ENCODE measurements around the gene TIAM1.
A peak's percentile ranks its signal among the peaks of the same experiment; 100 is the strongest.

The TIAM1 gene

DNA sequence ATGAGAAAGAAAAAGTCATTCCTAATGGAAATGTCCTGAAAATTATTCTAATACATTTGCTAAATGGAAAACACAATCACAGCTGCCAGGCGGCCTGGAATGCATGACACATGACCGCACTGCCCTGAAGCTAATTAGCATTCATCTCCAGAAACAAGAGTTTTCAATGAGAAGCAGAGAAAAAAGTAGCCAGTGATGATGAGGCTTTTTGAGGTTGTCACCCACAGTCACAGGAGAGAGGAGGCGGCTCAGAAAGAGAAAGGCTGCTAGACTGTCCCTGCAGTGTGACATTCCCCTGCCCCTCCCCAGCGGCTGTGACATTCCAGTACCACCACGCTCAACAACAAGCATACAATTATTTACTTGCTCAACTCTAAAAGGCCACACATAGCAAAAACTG, 182.9 kb downstream of the TIAM1 start:
- no peak for DNase-seq

DNA sequence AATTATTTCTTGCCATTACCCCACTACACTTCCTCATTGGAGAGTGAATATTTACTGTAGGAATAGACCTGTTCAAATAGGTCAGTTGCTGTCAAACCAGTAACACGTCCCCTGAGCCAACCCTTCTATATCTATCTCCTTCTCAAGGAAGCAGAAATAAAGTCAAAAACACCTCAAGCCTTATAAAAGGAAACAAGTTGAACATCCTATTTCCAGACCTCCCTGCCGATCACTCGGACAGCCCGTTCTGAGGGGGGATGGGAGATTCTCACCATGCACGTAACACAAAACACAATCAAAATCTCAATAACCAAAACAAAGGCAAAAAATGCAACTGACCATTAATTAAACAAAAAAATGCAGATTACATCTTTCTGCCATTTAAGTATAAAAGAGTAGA, 184.3 kb downstream of the TIAM1 start:
- DNase-seq: no peak

DNA sequence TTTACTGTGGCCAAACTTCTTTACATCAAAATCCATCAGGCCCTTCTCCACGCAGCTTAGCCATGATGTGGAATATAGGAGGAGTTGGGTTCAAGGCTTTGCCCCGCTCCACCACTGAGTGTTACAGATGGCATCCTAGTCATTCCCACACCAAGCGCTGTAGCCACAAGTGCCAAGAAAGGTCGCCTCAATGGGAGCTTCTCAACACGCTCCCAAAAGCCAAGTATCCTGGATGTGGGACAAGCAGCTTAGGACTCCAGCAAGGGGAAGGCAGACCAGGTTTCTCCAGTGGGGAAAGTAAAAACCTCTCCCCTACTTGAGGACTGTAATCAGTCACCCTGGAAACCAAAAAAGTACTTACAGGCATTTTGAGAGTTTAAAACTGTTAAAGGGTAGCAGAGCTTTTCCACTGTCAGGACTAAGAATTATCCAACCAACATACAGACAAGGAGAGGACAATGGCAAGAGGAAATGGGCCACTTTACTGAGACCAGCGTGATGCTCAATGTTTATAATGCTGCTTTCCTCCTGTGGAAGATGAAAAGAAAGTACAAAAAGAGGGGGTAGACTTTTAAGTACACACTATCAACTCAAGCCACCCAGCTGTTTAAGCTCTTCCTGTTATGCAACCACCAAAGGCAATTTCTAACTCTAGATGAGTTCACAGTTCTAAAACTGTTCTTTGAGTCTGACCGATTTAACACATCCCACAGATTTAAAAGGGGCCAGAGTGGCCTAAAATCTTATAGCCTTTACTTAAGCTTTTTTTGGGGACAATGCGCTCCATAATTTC, 185.1 kb downstream of the TIAM1 start:
- DNase-seq: no peak

DNA sequence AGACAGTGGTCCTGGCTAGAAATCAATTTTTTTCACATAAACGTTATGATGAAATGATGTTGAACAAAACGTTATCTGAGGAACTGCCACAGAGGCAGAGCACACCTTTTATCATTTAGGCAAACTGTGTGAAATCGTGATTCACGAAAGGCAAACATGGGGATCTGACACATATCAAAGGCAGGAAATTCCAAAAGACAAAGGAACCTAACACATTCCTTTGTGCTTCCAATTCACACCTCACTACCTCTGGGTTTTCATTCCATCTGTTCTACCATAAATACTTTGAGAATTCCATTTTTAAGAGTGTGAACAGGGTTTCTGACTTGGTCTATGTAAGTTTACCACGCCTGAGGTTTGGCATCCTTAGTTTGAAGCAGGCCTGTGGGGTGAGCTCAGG, 186.3 kb downstream of the TIAM1 start:
- DNase-seq: no peak

DNA sequence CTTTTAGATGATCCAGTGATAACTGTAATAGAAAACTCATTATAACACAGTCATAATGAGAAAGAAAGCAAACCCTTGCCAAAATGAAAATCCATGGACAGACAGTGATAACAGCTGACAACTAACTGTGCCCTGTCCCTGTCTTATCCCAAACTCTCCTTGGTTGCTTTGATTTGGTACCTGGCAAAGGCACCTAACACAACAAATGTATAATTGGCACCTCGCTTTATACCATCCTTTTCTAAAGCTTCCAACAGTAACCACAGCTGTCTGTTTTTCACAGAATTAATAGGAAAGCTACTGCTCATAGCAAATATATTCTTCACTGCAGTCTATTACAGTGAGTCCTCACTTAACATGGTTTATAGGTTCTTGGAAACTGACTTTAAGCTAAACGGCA, 187.4 kb downstream of the TIAM1 start:
- no peak for DNase-seq

DNA sequence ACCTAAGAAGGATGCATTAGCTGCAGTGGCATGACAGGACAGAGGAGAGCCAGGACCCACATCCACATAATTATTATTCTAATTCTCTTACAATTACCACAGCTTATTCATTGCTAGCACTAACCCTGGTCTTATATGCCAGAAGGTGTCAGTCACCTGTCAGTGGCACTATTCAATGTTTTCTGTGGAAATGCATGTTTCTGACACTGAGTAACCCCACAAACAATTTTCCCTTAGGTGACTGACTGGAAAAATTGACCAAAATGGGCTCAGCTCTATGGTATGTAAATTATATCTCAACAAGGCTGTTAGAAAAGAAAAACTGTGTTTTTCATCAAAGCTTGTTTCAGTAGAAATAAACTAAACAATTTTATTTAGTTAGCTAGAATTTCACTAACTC, 187.9 kb downstream of the TIAM1 start:
- no peak for DNase-seq

DNA sequence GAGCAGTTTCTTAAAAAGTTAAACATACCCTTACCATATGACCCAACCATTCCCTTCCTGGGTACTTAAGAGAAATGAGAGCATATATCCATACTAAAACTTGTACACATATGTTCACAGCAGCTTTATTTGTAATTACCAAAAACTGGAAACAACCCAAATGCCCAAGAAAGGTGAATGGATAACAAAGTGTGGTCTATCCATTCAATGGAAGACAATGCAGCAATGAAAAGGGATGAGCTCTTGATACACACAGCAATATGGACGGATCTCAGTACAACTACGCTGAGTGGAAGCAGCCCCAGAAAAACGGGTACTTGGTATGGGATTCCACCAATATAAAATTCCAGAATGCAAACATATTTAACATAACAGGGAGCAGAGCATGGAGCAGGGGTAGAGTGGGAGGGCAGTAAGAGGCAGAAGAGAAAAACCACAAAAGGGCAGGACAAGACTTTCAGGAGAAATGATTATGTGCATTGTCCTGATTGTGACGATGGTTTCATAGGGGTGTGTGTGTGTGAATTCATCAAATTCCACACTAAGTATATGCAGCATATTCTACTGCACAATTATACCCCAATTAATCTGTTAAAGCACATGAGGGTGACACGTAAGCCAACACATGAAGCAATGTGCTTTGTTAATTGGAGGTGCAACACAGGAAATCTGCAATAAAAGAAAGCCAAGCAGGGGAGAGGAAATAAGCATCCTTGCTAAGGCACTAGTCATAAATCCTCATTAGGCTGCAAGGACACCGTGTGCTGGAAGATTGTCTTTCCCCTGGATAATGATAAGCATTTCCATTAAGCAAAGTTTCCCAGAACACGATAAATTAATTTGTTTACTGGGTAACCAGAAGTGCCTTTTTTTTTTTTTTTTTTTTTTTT, 192.7 kb downstream of the TIAM1 start:
- DNase-seq: no peak

DNA sequence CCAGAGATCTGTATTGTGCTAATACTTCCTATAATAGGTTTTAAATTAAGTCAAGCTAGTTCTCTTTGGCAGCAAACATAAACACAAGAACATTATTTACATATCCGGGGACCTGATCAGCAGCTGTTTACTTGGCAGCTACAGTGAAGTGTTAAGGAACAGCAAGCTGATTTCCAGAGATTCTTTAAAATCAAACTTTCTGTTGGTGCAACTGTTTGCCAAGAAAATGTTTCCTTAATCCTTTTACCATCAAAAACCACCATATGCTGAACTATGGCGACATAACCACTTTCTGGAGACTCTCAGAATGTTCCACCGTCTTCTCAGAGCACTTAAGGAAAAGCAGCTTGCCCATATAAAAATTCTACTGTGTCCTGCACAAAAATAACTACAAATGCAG, 198.8 kb downstream of the TIAM1 start:
- DNase-seq: no peak

DNA sequence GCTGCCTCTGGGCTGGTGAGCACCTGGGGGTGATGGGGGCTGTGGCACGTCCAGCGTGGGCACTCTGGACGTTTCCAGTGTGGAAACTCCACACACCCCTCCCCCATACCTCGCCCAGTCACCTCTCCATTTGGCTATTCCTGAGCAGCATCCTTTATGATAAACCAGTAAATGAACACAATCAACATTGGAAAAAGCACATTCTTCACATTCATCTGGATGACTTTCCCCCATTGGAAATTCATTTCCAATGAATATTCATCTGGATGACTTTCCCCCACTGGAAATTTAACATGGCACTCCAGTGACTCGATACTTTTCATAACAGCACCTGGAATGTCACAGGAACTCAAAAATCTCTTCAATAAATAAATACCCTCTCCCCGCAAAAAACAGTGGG, 201.0 kb downstream of the TIAM1 start:
- DNase-seq: no peak

DNA sequence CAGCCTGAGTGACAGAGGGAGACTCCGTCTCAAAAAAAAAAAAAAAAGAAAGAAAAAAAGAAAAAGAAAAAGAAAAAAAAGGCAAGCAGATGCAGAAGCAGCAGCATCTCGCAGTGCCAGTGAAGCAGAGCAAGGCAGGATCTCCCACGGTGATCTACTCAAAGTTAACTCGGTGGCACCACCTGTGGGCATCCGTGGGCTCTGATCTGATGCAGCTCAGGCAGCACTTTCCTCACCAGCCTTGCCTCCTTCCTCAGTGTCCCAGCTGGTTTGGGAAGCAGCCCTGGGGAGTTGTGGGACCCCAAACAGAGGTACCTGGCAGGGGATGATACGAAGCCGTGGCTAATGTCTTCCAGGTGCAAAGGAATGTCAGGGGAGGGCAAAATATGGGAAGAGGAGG, 201.5 kb downstream of the TIAM1 start:
- no peak for DNase-seq

DNA sequence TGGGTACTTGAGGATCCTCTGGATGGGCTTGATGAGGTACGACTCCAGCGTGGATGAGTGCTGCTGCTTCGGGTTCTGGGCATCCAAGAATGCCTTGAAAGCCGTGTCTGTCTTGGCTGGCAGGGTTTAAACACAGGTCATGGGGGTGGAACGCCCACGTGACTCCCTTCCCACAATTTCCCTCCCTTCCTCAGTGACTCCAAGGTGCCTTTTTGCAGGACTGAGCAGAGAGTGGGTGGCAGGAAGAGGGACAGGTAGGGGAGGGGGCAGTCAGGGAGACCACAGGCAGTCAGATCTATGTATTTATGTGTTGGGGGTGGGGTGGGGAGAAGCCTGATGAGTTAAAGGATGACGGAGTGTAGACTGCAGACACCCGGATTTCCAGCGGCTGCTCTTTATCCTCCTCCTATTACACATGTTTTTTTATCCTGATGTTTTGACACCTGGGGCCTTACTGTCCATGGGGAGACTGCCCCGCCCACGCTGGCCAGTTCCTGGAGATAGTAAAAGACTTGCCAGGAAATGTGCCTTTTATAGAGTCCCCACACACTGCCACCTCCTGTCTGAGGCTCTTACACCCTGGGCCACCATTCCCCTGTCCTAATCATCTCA, 202.6 kb downstream of the TIAM1 start:
- no peak for DNase-seq

DNA sequence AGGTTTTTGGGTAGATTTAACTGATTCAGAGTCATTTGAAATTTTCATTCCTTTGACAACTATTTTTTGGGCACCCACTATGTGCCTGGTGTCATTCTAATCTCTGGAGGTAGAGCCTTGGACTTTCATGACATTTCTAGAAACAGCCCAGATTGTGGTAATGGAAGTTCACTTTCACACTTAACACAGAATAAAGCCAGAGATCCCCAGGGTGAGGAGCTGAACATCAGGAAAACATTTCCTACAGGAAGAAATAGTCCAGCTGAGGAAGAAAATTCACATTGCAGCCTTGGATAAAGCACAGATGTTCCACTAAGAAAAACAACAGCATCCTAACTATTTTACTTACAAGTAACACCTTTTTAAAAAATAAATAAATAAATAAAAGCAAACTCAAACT, 203.4 kb downstream of the TIAM1 start:
- no peak for DNase-seq

DNA sequence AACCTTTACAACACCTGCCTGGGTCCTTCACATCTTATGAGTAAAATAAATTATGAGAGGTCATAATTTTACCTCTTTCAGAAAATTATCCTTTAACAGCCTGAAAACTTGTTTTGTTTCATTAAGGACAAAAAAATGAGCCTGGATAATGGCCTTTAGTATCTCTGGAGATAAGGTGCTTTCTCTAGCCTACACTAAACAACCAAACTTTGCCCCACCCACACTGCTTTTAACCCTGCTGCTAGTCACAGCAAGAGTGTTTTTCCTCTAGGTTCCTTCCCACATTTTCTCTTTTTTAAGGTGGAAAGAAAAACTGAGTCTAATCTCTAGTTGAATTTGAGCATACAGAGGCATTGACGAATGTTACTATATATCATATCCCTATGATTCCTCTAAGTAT, 204.0 kb downstream of the TIAM1 start:
- DNase-seq: no peak

DNA sequence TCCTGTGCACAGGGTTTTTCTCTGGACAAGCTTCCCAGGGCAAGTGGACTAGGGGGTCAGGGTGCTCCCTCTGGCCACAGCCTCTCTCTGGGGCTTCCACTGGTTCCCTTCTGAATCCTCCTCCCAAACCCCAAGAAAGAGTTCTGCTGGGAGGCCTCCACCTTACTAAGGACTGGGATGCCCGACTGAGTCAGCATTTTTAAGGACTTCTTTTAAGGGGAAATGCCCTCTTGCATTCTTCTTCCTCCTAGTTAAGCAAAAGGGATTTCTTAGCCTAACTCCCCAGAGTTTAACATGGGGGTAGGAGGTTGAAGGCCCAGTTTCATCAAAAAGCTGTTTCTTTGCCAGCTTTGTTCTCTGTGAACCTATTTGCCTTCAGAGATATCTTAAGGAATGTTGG, 206.1 kb downstream of the TIAM1 start:
- no peak for DNase-seq

DNA sequence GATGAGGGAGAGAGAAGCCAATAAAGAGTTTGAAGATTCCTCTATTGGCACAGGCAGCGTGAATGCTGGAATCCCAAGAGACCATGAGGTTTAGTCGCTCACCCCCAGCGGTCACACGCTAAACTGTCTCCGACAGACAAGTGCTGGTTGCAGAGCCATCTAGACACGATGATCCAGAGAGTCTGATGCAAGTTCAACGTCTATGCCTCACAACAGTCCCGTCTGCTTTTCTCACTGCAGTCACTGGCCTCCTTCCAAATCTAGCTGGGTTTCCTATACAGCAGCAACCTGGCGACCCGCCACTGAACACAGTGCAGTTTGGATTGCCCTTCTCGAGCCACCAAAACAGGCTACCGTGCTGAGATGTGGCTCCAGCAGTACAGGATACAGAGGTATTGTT, 207.2 kb downstream of the TIAM1 start:
- DNase-seq: no peak

DNA sequence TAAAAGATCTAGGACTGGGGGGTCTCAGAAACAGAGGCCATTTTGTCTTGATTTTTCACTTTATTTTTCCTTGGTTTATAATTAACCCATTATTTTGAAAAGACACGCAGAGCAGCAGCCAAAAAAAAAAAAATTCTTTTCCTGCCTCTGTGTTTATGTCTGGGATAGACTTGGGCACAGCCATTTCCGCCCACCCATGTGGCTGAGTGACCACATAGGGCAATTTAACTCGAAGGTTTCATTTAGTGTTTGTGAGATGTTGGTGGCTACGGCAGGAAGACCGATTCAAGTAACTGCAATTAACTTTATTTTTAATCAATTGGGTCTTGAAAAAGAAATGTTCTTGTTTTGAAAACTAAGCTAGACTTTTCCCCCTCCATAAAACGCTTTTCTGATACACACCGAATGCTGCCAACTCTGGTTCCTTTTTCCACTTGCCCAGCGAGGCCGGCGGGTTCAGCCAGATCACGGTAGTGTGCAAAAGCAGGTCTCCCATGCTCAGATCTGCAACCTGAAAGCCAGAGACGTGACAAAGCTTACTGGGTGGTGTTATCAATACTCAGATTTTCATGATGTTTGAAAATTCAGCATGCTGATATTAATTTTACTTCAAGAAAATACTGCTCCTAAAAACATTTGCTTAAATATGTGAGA, 208.4 kb downstream of the TIAM1 start:
- no peak for DNase-seq

DNA sequence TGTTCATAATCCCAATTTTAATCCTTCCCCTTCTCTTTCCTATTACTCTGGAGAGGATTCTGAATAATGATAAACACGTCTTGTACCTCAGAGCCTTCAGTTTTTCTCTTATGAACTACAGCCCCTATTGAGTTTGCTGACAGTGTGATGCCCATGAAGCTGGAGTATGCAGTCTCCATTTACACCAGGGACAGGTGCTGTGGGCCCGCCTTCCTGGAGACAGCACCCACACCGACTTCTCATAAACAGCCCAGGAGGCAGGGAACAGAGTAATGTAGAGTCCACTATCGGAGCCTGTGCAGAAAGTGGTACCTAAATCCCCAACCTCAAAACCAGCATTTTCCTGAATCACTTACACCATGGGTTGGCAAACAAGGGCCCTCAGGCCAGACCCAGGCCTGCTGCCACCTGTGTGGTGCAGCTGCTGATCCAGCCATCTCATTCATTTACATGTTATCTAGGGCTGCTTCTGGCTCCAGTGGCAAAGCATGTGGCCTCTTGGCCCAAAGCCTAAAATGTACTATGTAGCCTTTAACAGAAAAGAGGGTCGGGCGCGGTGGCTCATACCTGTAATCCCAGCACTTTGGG, 210.7 kb downstream of the TIAM1 start:
- DNase-seq: no peak

DNA sequence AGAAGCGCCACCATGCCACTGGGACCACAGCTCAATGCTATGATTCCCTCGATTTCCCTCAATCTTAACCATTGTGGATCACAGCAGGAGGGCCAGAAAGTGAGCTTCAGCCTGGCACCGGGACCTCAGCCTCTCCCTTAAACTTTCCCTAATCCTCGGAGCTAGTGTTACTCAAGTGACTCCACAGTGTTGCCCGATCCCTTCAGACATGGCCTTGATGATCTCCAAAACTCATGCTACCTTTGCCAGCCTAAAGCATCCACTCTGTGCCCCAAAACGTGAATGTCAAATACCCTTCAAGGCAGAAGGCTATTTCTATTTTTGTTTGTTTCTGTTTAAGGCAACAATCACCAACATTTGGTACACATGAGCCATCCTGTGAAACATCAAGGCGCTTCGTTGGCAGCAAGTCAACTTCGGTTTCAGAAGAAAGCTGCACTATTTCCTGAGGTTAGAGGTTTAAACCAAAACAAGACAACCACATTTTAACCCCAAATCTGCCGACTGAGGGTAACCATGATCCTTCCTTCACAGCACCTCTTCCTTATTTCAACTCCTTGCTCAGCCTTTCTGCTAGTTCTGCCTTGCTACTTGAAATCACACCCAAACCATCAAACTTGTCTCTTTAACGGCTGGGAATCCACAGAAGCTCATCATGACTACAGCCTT, 211.4 kb downstream of the TIAM1 start:
- peak; percentile 38 for DNase-seq

DNA sequence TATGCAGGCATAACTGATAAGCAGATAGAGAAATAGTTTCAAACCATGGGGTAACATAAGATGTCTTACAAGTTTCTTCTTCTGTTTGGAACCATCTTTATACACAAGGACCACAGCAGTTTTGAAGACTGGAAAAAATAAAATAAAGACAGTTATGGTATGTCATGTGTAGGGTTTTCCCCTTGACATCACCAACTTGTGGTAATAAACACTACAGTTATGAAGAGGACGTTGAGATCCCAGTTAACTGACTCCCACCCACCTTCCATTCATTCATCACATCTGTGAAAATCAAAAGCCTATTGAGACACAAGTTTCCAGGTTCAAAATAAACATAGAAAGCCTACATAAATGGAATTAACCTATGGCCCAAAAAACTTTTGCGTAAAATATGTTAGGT, 213.2 kb downstream of the TIAM1 start:
- no peak for DNase-seq

DNA sequence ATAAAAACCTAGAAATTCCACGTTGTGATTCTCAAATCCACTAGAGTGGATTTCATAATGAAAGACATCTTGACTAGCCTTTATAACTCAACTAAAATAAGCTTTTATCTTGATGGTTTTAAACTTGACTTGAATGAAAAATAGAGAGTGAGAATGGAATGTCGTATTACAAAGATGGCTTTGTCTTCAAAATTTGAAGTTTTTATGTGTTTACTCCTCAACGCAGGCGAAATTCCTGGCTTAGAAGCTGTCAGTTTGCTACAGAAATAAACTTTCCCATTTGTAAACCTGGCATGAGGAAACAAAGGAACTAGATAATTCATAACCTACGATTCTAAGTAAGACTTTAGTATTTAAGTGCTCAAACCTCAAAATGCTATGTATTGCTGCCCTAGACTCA, 215.8 kb downstream of the TIAM1 start:
- DNase-seq: no peak

DNA sequence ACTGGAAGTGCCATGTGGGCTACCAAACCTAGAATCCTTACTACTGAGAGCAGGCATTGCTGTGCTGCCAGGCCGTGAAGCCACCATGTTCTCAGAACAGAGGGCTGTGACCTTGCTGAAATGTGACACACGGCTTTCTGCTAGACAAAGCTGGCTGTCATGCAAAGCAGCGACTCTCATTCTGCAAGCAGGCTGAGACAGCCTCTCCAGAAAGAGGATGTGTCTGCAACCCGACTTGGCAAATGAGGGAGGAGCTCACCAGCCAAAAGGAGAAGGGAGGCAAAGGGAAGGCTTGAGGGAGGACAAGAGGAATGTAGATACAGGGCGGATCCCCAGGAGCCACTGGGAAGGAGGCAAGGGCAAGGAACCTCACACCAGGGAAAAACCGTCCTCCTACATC, 220.1 kb downstream of the TIAM1 start:
- no peak for DNase-seq

DNA sequence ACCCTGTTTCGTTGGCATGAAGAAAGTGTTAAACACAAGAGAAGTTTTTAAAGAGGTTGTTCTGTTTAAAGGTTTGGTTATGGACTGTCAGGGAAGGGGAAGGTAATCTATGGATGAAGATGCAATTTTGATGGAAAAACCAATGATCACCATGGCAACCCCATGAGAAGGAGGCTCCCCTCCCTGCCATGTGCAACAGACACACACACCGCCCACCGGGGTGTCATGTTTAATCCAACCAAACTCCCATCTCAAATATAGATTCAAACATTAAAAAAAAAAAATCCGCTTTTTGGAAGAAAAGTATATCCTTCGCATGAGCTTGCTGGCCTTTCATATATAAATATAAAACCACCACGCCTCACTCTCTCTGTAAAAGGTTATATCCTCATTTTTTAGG, 224.9 kb downstream of the TIAM1 start:
- DNase-seq: no peak

Data from stimulated activated CD4-positive, alpha-beta T cell treated with anti-CD3 and anti-CD28 coated beads, Interleukin-12 subunit alpha, Interleukin-12 subunit beta, amount 100 ng/mL, for 4 hours (primary cell).